DND-41 (cell line): ENCODE measurements around the gene SLC12A4.
"Not testable (repeated sequence)": the region's sequence is repeated elsewhere in the genome, so short reads cannot be mapped to it uniquely, and the experiment has no call there.

Source experiments
- ATAC-seq: fragments of 200-7000 bp; cut with Tn5 transposase; 3 replicates; pipeline ENCODE4 v1.9.1; 2021; ENCODE audit warnings: low read depth; ENCODE audit not compliant: insufficient read depth
- DNase-seq: peaks from one replicate; pipeline ENCODE4 v3.0.0-alpha.2; 2020
- H2AFZ ChIP-seq: 2 replicates; pipeline ENCODE4 v1.6.0; 2012; ENCODE audit warnings: low read depth, low read length
- H3K27ac ChIP-seq: 2 replicates; pipeline ENCODE4 v1.5.1; 2012; ENCODE audit warnings: low read length, inconsistent platforms
- H3K27me3 ChIP-seq: fragments of 200-600 bp; sonication (generic); 2 replicates; pipeline ENCODE4 v1.6.0; 2012; ENCODE audit warnings: low read length, mild to moderate bottlenecking, inconsistent platforms; ENCODE audit not compliant: insufficient read depth, poor library complexity
- H3K36me3 ChIP-seq: 2 replicates; pipeline ENCODE4 v1.5.1; 2012; ENCODE audit warnings: low read length, inconsistent platforms; ENCODE audit not compliant: insufficient read depth
- H3K4me1 ChIP-seq: 2 replicates; pipeline ENCODE4 v1.5.1; 2012; ENCODE audit warnings: mild to moderate bottlenecking, low read length; ENCODE audit not compliant: insufficient read depth
- H3K4me2 ChIP-seq: 2 replicates; pipeline ENCODE4 v1.6.0; 2012; ENCODE audit warnings: mild to moderate bottlenecking, moderate library complexity, low read length, inconsistent platforms; ENCODE audit not compliant: insufficient read depth
- H3K4me3 ChIP-seq, 2 experiments: fragments of 200-600 bp in 1 of 2; shearing (Covaris generic) in 1 of 2; 2 replicates each; pipeline ENCODE4 v1.5.1; 2012 to 2016; ENCODE audit warnings: inconsistent platforms in 2 of 2, low read length in 2 of 2, mild to moderate bottlenecking in 2 of 2, low read depth in 1 of 2, moderate library complexity in 1 of 2
- H3K79me2 ChIP-seq: 2 replicates; pipeline ENCODE4 v1.6.0; 2012; ENCODE audit warnings: low read length, inconsistent platforms; ENCODE audit not compliant: insufficient read depth
- H3K9ac ChIP-seq: 2 replicates; pipeline ENCODE4 v1.6.0; 2012; ENCODE audit warnings: low read depth, mild to moderate bottlenecking, inconsistent platforms, low read length, moderate library complexity
- H3K9me3 ChIP-seq: 2 replicates; pipeline ENCODE4 v1.5.1; 2012; ENCODE audit warnings: low read length, moderate library complexity, mild to moderate bottlenecking, inconsistent platforms; ENCODE audit not compliant: insufficient read depth, severe bottlenecking
- H4K20me1 ChIP-seq: 2 replicates; pipeline ENCODE4 v1.6.0; 2012; ENCODE audit warnings: low read length; ENCODE audit not compliant: insufficient read depth
- EZH2 ChIP-seq: IDR thresholded peaks from 3 replicates; pipeline ENCODE4 v1.6.1; 2012; ENCODE audit warnings: borderline replicate concordance, low read depth, mild to moderate bottlenecking, moderate library complexity, low read length, inconsistent platforms; ENCODE audit not compliant: severe bottlenecking
- TF ChIP-seq, protein P1 (sequence below): IDR thresholded peaks from 2 replicates; pipeline ENCODE4 v1.5.1; 2012; ENCODE audit warnings: borderline replicate concordance, low read length, moderate library complexity, mild to moderate bottlenecking; ENCODE audit not compliant: poor library complexity, severe bottlenecking; ENCODE audit errors: extremely low read depth

Gene SLC12A4

DNA sequence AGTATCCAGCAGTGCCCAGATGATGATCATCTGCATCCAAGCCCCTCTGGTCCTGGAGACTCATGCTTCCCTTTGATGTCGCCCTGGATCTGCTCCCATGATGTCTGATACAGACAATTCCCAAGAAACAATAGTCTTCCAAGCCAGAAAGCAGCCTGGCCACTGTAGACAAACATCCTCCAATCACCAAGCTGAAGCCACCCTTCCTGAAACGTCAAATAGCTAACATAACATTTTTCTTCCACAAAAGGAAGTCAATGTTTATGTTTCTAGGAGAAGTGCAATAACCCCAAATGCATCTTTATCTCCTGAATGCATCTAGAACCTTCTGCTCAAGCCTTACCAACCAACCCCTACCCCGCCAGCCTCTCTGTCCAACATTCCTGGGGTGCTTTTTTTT is 32.0 kb upstream of the SLC12A4 start:
- Histone ChIP-seq H4K20me1 (no peaks in the 10 kb centered on the region), H3K36me3 (no peaks in the 10 kb centered on the region), H3K4me1 (peaks cover 29% of the 10 kb centered on the region), H3K9me3 (no peaks in the 10 kb centered on the region), H3K27ac (no peak overlapping the region), H2AFZ (no peak overlapping the region), H3K79me2 (no peaks in the 10 kb centered on the region), H3K27me3 (no peaks in the 10 kb centered on the region), H3K4me3 (no peak overlapping the region), H3K4me2 (no peak overlapping the region), H3K9ac (no peak overlapping the region)
- TF ChIP-seq EZH2: no peak
- TF ChIP-seq, protein P1, sequence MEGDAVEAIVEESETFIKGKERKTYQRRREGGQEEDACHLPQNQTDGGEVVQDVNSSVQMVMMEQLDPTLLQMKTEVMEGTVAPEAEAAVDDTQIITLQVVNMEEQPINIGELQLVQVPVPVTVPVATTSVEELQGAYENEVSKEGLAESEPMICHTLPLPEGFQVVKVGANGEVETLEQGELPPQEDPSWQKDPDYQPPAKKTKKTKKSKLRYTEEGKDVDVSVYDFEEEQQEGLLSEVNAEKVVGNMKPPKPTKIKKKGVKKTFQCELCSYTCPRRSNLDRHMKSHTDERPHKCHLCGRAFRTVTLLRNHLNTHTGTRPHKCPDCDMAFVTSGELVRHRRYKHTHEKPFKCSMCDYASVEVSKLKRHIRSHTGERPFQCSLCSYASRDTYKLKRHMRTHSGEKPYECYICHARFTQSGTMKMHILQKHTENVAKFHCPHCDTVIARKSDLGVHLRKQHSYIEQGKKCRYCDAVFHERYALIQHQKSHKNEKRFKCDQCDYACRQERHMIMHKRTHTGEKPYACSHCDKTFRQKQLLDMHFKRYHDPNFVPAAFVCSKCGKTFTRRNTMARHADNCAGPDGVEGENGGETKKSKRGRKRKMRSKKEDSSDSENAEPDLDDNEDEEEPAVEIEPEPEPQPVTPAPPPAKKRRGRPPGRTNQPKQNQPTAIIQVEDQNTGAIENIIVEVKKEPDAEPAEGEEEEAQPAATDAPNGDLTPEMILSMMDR: no peak
- ATAC-seq (no peak), DNase-seq (no peak)

DNA sequence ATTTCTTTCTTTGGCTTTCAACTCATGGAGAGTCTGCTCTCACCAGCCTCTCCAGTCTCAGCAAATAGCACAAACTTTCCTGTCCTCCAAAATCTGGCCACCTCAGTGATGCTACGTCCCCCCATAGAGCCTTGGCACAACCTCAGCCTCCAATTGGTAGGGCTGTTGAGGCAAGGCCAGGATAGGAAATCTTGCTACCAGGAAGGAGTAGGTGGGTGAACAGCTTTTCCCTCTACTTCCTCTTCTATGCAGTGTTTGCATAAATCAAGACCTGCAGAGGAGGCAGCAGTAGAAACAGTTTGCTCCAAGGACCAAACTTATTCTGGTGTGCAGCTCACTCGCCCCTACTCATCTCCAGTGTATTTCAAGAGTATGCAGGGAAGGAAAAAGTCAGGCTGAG is 31.5 kb upstream of the SLC12A4 start:
- no peaks in the 10 kb centered on the region for H3K36me3 ChIP-seq
- peak overlapping the region; percentile 90 for H3K27ac ChIP-seq
- H3K4me3 ChIP-seq: peak overlapping the region in 1 of 2 experiments; percentile 55; a peak in 2 of 4 replicates
- no peaks in the 10 kb centered on the region for H4K20me1 ChIP-seq
- DNase-seq (no peak), ATAC-seq (no peak)
- peak overlapping the region; percentile 69 for H3K4me2 ChIP-seq
- TF ChIP-seq, protein P1: no peak
- TF ChIP-seq EZH2: no peak
- H3K9ac ChIP-seq: peak overlapping the region; percentile 48; the same call in 1 of the 2 replicates
- no peaks in the 10 kb centered on the region for H3K27me3 ChIP-seq
- no peaks in the 10 kb centered on the region for H3K79me2 ChIP-seq
- peak overlapping the region; percentile 82 for H2AFZ ChIP-seq
- no peaks in the 10 kb centered on the region for H3K9me3 ChIP-seq
- peaks cover 29% of the 10 kb centered on the region for H3K4me1 ChIP-seq

DNA sequence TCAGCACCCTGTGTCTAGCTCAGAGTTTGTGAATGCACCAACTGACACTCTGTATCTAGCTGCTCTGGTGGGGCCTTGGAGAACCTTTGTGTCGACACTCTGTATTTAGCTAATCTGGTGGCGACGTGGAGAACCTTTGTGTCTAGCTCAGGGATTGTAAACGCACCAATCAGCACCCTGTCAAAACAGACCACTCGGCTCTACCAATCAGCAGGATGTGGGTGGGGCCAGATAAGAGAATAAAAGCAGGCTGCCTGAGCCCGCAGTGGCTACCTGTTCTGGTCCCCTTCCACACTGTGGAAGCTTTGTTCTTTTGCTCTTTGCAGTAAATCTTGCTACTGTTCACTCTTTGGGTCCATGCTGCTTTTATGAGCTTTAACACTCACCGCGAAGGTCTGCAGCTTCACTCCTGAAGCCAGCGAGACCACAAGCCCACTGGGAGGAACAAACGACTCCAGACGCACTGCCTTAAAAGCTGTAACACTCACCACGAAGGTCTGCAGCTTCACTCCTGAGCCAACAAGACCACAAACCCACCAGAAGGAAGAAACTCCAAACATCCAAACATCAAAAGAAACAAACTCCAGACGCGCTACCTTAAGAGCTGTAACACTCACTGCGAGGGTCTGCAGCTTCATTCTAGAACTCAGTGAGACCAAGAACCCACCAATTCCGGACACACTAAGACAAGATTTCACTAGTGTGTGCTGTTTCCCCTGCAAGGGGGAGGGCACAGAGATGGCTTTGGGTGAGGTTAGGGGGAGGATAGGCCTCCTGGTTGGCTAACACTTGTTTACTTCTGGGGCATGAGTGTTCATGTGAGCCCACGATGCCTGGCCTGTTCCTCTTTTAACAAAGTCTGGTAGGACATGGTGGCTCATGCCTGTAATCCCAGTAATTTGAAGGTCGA is 30.6 kb upstream of the SLC12A4 start, which contains the start of gene DPEP2:
Gene DPEP2, minus strand, starts transcription at position 706 of the 910 bp plus-strand sequence. CDS start 6,272 bp downstream, outside the sequence.
- H3K27me3 ChIP-seq, H3K79me2 ChIP-seq, H4K20me1 ChIP-seq, H3K36me3 ChIP-seq, H3K9me3 ChIP-seq: not testable (repeated sequence)
- peak; percentile 94 for ATAC-seq
- Histone ChIP-seq H3K4me2 (peak within 1 kb of the TSS; percentile 69), H3K9ac (peak within 1 kb of the TSS; percentile 48), H3K27ac (peak within 1 kb of the TSS; percentile 90), H3K4me3 (peak within 1 kb of the TSS in 1 of 2 experiments; percentile 55; a peak in 2 of 4 replicates), H3K4me1 (peaks cover 31% of the 10 kb centered on the region), H2AFZ (peak within 1 kb of the TSS; percentile 82)
- peak; percentile 78 for DNase-seq

DNA sequence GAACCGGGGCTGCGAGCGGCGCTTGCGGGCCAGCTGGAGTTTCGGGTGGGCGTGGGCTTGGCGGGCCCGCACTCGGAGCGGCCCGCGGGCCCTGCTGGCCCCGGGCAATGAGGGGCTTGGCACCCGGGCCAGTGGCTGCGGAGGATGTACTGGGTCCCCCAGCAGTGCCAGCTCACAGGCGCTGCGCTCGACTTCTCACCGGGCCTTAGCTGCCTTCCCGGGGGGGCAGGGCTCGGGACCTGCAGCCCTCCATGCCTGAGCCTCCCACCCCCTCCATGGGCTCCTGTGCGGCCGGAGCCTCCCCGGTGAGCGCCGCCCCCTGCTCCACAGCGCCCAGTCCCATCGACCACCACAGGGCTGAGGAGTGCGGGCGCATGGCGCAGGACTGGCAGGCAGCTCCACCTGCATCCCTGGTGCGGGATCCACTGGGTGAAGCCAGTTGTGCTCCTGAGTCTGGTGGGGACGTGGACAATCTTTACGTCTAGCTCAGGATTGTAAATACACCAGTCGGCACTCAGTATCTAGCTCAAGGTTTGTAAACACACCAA is 29.9 kb upstream of the SLC12A4 start:
- Histone ChIP-seq H3K4me2 (peak overlapping the region; percentile 69), H2AFZ (peak overlapping the region; percentile 82)
- H3K27me3 ChIP-seq: not testable (repeated sequence)

More for the DNA sequence above, 29.9 kb upstream of the SLC12A4 start:
- not testable (repeated sequence) for ATAC-seq, H4K20me1 ChIP-seq, DNase-seq, H3K79me2 ChIP-seq, H3K36me3 ChIP-seq, H3K9me3 ChIP-seq
- peak overlapping the region; percentile 48; the same call in 1 of the 2 replicates for H3K9ac ChIP-seq
- H3K4me1 ChIP-seq: peaks cover 38% of the 10 kb centered on the region
- peak overlapping the region in 1 of 2 experiments; percentile 55; a peak in 2 of 4 replicates for H3K4me3 ChIP-seq
- peak overlapping the region; percentile 90 for H3K27ac ChIP-seq
